Measurements from ENCODE around the gene OLFM1. TPM values are rescaled to one million over a fixed set of nuclear protein-coding genes. Genes with fewer than 3 reads are reported as not detected.
"Not testable (repeated sequence)": the region's sequence is repeated elsewhere in the genome, so short reads cannot be mapped to it uniquely, and the experiment has no call there.

OLFM1 gene
- total RNA-seq, 1 donor from 2014 or later: 17.9 TPM

DNA sequence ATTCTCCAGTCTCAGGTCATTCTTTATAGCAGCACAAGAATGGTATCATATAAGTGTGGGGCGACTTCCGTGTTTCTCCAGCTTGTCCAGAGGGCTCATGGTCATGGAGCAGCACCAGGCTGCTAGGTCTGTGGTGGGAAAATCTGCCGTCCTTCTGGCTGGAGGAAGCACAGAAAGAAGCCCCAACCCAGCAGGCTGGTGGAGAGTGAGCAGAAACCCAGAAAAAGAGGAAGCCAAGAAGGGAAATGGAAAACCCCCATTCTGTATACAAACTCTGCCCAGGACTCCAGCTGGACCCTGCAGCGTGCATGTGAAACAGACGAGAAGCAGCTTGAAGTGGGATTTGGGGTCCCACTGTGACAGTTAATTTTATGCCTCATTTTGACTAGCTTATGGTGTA lies 34.3 kb upstream of the OLFM1 start:
- intact Hi-C loops (cut with DNase I): no loop called here
- no peak for DNase-seq (ENCODE audit: missing footprints)
- no peak for ATAC-seq

DNA sequence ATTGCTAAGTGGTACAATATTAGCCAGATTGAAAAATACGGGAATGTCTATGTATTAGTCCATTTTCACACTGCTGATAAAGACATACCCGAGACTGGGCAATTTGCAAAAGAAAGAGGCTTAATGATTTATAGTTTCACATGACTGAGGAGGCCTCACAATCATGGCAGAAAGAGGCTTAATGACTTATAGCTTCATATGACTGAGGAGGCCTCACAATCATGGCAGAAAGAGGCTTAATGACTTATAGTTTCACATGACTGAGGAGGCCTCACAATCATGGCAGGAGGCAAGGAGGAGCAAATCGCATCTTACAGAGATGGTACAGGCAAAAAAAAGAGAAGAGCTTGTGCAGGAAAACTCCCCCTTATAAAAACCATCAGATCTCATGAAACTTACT lies 32.3 kb upstream of the OLFM1 start:
- ATAC-seq: no peak
- DNase-seq (ENCODE audit: missing footprints): no peak
- intact Hi-C loops (cut with DNase I): no loop called here

DNA sequence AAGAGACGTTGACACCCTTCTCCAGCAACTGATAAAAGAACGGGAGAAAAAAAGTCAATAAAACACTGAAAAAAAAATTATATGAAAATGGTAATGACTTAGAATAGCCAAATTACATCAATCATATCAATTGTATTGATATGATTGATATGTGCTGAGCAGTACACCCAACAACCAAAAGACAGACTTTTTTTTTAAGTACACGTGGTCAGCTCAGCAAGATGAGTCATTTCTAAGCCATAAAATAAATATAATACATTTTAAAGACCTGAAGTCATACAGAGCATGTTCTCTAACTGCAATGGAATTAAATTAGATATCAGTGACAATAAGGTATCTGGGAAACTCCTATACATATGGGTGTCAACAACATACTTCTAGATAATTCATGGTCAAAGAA lies 30.9 kb upstream of the OLFM1 start:
- intact Hi-C loops (cut with DNase I): no loop called here
- no peak for ATAC-seq
- DNase-seq (ENCODE audit: missing footprints): no peak

DNA sequence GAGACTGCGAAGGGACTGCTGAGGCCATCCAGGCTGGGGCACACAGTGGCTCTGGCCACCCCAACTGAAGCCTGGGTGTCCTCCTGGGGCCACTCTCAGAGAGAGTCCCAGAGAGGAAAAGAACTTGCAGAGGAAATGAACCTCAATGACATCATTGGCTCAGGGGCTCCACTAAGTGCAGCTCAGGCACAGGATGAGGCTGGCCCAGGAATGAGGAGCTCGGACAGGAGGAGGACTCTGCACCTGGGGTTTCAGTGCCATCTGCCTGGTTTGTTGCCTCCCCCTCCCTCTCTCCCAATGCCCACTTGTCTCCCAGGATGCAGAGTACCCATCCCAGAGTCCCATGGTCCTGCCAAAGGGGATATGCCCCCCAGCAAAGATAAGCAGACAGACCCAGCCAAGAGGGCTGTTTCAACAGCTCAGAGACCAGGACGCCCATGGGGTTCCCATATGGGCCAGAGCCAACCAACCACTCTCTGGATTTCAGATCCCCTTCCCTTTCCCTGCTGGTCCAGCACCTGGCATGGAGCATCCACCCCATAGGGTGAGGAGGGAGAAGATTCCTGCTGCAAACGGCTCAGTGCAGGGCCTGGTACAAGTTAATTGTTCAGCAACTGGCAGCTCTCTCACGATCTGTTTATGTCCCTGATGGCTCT lies 26.9 kb upstream of the OLFM1 start:
- intact Hi-C loops (cut with DNase I): no loop called here
- no peak for DNase-seq (ENCODE audit: missing footprints)
- no peak for ATAC-seq

DNA sequence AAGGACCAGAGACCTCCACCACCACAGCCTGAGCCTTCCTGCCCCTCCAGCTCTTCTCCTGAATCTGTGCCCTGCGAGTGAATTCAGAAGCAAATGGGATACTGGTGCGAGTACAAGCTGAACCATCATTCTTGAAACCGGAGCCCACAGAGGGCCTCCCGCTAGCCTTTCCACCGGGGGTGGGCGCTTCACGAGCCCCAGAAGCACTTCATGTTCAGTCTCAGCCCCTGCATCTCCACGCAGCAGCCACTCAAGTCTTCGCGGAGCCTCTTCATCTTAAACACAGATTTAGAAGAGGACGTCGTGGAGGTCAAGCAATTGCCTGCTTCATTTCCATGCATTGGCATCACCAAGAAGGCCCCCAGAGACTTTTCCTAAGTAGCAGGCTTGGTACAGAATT lies 26.0 kb upstream of the OLFM1 start:
- DNase-seq (ENCODE audit: missing footprints) (no peak), ATAC-seq (no peak)
- intact Hi-C loops (cut with DNase I): no loop called here

DNA sequence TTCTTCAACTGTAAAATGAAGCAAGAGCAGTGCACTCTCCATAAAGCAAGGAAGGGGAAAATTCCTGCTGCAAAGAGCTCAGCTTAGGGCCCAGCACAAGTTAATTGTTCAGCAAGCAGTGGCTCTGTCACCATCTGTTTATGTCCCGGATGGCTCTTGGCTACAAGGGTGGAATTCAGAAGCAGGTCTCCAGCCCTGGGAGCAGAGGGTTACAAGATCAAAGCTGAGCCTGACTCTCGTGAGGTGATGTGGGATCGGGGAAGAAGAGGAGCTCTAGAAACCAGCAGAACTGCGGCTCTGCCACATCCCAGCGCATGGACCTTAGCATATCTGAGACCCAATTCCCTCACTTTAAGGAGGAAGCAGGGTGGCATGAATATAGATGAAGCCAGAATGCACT lies 25.2 kb upstream of the OLFM1 start:
- intact Hi-C loops (cut with DNase I): no loop called here

DNA sequence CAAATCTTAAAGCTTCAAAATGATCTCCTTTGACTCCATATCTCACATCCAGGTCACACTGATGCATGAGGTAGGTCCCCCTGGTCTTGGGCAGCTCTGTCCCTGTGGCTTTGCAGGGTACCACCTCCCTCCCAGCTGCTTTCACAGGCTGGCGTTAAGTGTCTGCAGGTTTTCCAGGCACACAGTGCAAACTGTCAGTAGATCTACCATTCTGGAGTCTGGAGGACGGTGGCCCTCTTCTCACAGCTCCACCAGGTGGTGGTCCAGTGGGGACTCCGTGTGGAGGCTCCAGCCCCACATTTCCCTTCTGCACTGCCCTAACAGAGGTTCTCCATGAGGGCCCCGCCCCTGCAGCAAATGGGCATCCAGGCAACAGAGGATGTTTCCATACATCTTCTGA lies 24.0 kb upstream of the OLFM1 start:
- ATAC-seq; intact Hi-C loops (cut with DNase I); DNase-seq (ENCODE audit: missing footprints): not testable (repeated sequence)

More for the DNA sequence above, 25.2 kb upstream of the OLFM1 start:
- ATAC-seq: no peak
- DNase-seq (ENCODE audit: missing footprints): no peak

DNA sequence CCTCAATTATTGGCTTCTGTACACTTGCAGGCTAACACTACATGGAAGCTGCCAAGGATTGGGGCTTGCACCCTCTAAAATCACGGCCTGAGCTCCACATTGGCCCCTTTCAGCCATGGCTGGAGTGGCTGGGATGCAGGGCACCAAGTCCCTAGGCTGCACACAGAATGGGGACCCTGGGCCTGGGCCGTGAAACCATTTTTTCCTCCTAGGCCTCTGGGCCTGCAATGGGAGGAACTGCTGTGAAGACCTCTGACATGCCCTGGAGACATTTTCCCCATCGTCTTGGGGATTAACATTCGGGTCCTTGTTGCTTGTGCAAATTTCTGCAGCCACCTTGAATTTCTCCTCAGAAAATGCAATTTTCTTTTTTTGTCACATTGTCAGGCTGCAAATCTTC lies 23.6 kb upstream of the OLFM1 start:
- ATAC-seq; intact Hi-C loops (cut with DNase I); DNase-seq (ENCODE audit: missing footprints): not testable (repeated sequence)

DNA sequence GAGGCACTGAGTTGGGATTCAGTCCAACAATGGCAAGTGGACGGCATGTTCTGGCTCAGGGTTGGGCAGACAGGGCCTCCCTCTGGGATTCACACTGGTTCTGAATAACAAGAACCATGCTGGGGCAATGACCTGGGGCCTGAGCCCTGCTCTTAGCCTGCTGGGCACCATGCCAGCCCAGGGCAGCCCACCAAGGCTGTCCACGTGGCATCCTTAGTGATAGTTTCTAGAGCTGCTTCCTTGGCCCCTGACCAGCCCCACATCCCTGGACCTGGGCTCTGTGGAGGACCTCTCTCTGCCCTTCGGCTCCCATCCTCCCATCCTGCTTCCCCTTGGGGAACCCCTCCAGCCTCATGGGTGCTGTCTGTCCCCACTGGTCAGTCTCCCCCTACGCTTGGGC lies 22.3 kb upstream of the OLFM1 start:
- intact Hi-C loops (cut with DNase I): no loop called here
- no peak for DNase-seq (ENCODE audit: missing footprints)
- no peak for ATAC-seq

DNA sequence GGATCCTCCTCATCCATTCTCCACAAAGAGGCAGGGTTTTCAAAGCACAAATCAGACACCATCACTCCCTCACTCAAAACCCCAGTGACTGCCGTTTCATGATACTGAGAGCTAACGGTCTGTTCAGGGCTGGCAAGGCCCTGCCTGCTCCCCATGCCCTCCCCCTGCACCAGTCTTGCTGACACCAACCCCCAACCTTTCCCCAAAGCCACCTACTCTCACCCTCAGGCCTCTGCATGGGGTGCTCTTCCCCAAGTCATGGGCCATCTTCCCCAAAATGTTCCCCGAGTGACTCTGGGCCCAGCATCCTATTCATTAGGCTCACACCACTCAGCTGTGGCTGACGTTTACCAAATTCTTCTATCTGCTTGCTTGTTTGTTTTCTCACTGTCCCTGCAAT lies 21.7 kb upstream of the OLFM1 start:
- no peak for DNase-seq (ENCODE audit: missing footprints)
- intact Hi-C loops (cut with DNase I): no loop called here
- ATAC-seq: no peak

DNA sequence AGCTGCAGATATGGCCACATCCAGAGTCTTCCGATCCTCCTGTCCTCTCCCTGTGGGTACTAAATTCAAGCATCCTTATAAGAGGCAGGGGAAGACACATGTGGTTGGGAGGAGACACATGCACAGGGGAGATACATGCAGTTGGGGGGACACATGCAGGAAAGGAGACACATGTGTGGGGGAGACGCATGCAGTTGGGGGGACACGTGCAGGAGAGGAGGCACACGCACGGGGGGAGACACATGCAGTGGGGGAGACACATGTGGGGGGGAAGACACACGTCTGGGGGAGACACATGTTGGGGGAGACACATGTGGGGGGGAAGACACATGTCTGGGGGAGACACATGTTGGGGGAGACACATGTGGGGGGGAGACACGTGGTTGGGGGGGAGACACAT lies 21.2 kb upstream of the OLFM1 start:
- intact Hi-C loops (cut with DNase I): no loop called here
- no peak for ATAC-seq

DNA sequence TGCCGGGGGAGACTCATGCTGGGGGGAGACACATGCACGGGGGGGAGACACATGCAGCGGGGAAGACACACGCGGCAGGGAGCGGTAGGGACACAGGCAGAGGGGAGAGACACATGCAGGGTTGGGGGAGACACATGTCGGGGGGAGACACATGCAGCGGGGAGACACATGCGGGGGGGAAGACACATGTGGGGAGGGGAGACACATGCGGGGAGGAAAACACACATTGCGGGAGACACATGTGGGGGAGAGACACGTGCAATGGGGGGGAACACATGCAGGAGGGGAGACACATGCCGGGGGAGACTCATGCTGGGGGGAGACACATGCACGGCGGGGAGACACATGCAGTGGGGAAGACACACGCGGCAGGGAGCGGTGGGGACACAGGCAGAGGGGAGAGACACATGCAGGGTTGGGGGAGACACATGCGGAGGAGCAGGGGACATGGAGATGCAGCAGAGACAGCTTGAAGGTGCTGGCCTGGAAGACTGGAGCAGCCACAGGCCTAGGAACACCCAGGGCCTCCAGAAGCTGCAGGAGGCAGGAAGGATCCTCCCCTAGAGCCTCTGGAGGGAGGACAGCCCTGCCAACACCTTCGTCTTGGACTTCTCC lies 20.3 kb upstream of the OLFM1 start:
- intact Hi-C loops (cut with DNase I): no loop called here
- no peak for ATAC-seq
- peak; percentile 56 for DNase-seq (ENCODE audit: missing footprints)

More for the DNA sequence above, 21.2 kb upstream of the OLFM1 start:
- DNase-seq (ENCODE audit: missing footprints): no peak

DNA sequence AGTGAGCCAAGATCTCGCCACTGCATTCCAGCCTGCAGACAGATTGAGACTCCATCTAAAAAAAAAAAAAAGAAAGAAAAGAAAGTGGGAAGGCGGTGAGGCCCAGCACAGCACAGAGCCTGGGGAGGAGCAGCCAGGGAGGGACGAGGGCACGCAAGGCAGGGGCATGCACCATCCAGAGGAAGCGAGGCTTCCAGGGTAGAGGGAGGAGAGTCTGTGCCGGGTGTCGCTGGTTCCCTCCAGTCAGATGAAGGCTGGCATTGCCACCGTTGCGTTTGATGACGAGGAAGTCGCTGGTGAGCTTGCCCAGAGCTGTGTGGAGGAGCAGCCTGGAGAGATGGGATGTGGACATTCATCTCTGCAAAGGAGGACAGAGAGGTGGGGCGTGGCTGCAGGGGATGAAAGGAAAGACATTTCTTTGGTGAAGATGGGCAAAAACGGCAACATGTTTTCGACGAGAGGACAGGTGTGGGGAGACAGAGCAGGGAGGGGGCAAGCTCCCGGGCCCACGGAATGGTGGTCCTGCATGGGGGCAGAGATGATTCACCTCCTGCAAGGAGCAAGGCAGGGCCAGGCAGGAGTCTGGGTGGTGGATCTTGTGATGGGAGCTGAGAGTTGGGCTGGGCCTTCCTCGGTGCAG lies 18.6 kb upstream of the OLFM1 start:
- intact Hi-C loops (cut with DNase I): no loop called here
- DNase-seq (ENCODE audit: missing footprints) (peak; percentile 30), ATAC-seq (no peak)

DNA sequence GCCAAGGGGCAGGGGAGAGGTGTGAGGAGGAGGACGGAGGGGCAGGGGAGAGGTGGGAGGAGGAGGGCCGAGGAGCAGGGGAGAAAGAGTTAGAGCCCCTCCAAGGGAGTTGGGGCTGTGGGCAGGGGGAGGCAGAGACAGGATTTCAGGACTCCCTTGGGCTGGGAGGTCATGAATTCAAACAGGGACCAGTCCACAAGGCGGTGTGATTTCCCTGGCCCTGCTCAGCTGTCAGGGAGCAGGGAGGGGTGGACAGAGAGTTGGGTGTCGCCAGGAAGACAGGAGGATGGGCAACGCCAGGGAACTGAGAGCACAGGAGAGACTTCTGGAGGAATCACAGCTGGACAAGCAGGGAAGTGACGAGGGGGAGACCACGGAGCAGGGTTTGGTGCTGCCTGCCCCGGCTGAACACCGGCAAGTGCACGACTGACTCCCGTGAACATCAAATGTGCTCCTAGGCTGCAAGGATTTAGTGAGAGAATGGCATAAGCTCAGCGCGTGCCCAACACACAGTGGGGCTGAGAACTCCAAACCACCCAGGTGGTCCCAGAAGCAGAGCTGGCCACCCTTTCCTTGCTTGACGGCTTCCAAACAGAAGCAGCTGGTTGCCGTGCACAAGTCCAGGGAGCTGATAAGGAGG lies 17.8 kb upstream of the OLFM1 start:
- ATAC-seq: no peak
- intact Hi-C loops (cut with DNase I): no loop called here
- DNase-seq (ENCODE audit: missing footprints): no peak

DNA sequence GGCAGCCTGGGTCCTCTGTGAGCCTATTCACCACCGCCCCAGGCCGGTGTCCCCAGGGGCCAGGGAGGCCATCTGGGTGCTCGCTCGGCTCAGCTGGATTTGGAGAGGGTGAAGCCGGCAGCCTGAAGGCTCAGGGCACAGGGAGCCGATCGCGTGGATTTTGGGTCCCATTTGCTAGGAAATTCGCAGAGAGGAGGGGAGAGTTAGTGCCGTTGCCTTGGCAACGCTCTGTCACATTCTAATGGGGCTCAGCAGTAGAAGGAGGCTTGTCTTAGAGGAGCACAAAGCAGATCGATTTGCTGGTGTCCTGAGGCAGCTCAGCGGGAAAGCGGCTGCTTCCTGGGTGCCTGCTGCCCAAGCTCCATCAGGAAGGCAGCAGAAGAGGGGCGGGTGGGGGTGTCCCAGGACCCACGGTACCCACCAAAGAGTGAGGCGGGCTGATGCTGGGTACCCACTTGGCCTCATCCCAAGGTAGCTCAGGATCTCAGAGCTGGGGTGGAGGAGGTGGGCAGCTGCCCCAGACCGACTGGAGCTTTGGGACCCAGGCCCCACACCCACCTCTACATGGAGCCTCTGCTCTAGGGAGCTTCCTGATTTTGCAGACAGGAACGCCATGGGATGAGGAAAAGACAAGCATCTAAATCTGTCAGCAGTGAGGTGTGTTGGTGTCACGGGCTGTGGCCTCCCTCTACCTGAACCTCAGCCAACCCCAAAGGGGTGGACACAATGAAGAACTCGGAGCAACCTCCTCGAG lies 17.1 kb upstream of the OLFM1 start:
- ATAC-seq: no peak
- intact Hi-C loops (cut with DNase I): no loop called here
- DNase-seq (ENCODE audit: missing footprints): peak; percentile 45

DNA sequence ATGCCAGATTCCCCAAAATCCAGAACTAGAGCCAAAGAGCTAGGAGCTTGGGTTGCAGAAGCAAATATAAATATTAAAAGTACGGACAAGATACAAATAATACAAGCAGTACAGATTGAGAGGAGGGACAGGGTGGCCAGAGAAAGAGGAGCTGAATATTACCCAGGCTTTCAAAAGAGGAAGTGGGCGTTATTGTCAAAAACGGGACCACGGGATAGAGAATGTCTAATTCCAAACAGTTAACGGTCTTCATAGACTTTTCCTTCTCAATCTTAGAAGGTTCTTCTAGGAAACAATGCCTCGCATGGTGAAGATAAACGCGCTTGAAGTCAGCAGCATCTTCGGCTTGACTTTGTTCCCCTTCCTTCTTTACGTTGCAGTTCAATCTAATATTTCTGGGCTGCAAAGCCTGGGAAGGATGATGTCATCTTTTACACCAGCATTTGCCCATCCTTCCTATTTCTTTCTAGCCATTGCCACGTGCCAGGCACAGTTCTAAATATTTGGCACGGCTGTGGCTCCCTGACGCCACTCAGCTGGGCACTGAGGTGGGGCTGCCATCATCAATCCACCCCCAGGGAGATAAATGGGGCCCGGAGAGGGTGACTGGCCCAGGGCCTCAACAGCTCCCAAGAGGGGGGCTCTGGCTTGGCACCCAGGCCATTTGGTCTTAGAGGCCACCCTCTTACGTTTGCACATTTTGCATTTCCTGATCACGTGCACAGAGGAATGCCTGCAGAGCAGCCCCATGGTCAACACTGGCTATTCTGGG lies 16.3 kb upstream of the OLFM1 start:
- intact Hi-C loops (cut with DNase I): no loop called here
- DNase-seq (ENCODE audit: missing footprints) (no peak), ATAC-seq (no peak)

DNA sequence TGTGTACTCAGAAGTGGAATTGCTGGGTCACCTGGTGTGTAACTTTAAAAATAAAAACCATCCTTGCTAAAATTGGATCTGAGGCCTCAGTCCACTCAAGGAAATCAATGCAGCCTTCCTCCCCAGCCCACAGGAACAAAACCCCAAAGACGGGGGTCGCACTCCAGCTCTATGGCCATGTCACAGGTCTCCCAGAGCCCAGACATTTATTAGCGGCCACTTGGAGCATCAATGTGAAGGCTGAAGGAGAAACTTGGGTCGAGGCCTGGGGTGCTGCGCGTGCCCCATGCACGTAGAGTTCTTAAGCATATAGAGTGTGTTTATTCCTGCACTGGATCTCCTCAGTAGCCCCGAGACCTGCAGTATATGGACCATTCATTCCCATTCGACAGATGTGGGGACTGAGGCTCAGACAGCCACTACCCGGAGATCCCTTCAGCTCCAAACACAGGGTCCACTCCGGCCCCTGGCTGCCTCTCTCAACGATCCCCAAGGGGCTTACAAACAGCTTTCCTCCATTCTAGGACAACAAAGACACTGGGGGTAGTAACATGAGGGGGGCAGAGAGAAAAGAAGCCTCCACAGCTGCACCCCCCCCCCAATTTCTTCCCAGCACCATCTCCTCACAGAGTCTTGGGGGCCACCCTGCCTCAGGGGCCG lies 14.3 kb upstream of the OLFM1 start:
- no peak for DNase-seq (ENCODE audit: missing footprints)
- intact Hi-C loops (cut with DNase I): no loop called here
- ATAC-seq: no peak

DNA sequence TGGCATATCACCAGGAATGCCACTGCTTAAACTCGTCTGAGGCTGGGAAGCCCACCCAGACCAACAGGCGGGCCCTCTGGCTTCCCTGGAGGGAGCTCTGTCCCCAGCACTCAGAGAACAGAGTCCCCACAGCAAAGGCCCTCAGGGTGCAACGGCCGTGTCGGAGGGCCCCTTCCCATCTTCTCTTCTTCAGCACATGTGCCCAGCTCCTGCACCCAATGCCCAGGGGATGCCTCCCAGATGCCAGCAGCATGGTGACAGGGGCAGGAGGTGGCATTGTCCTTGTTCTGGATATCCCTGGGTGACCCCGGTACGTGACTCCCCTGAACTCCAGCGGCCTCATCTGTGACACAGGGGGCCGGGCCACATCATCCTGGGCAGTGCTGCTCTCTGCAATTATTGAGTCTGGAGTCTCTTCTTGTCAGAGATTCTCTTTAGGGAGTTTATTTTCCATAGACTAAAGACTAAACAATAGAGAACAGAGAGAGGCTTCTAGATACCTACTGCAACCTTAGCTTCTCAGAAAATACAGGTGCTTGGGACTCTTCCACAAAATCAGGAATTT lies 13.6 kb upstream of the OLFM1 start:
- no peak for ATAC-seq
- no peak for DNase-seq (ENCODE audit: missing footprints)
- intact Hi-C loops (cut with DNase I): no loop called here

All from Right ventricle myocardium inferior (tissue), 1 donor.